ENCODE measurements around the gene KLC1.

- no peak for TF ChIP-seq CHD4 (IDR thresholded peaks at IDR 0.05; ENCODE audit: borderline replicate concordance)
- no peak for TF ChIP-seq HES2 (IDR thresholded peaks at IDR 0.05)
- TF ChIP-seq POLR2A (IDR thresholded peaks at IDR 0.05; ENCODE audit: low read length): no peak
- no peak for TF ChIP-seq CTCF (IDR thresholded peaks at IDR 0.05)
- no peak for TF ChIP-seq RCOR1 (IDR thresholded peaks at IDR 0.05; ENCODE audit: low read depth, low read length)
- no peak for TF ChIP-seq ESRRA (IDR thresholded peaks at IDR 0.05; ENCODE audit: borderline replicate concordance, low read length)
- TF ChIP-seq JUNB (IDR thresholded peaks at IDR 0.05): no peak
- no peak for TF ChIP-seq CEBPB (IDR thresholded peaks at IDR 0.05)
These were observed 9.6 kb downstream of the KLC1 start for GRCh38 chr14:103638594-103638993.

Data from A549 (cell line).